Naive thymus-derived CD4-positive, alpha-beta T cell (primary cell): Measurements from ENCODE around the gene EXTL2. TPM values are rescaled to one million over a fixed set of nuclear protein-coding genes. Genes with fewer than 3 reads are reported as not detected.

Source experiments
- ATAC-seq: fragments of 150-1000 bp; cut with Tn5 transposase; 2 replicates; pipeline ENCODE4 v1.10.0; 2021; ENCODE audit warnings: mild to moderate bottlenecking, moderate library complexity
- CTCF ChIA-PET: fragments of 350-600 bp; sonication (Branson Sonifier 250); formaldehyde crosslinking; loops from one replicate; lab custom pipeline; 2021; ENCODE audit warnings: antibody characterized with exemption; lab: Charles Lee
- POLR2A ChIA-PET: fragments of 350-600 bp; sonication (Branson Sonifier 250); formaldehyde crosslinking; loops from one replicate; lab custom pipeline; 2021; ENCODE audit warnings: antibody characterized with exemption, inconsistent platforms; lab: Charles Lee
- DNase-seq, 9 donors: peaks; one replicate each; pipeline versions ENCODE4 v3.0.0 to v3.0.0-alpha.2; 2020 to 2022; ENCODE audit warnings: mixed read lengths in 1 of 9
- H3K27ac ChIP-seq: one replicate; pipeline ENCODE4 v1.7.0; 2013; ENCODE audit warnings: mild to moderate bottlenecking, low read depth, low read length, moderate library complexity
- H3K27me3 ChIP-seq, 2 donors: one replicate each; pipeline ENCODE4 v1.7.0; 2013; ENCODE audit warnings: low read length in 2 of 2, mild to moderate bottlenecking in 2 of 2, moderate library complexity in 2 of 2; ENCODE audit not compliant: control insufficient read depth in 2 of 2, insufficient read depth in 2 of 2
- H3K36me3 ChIP-seq, 3 experiments: 1 replicate in 2 of 3; 2 replicates in 1 of 3; pipeline ENCODE4 v1.7.0; 2013; ENCODE audit warnings: low read length in 3 of 3, mild to moderate bottlenecking in 3 of 3, moderate library complexity in 1 of 3; ENCODE audit not compliant: insufficient read depth in 3 of 3, control insufficient read depth in 2 of 3
- H3K4me1 ChIP-seq, 2 donors: one replicate each; pipeline ENCODE4 v1.7.0; 2013; ENCODE audit warnings: low read length in 2 of 2, mild to moderate bottlenecking in 2 of 2, moderate library complexity in 1 of 2; ENCODE audit not compliant: control insufficient read depth in 2 of 2, insufficient read depth in 2 of 2
- H3K4me3 ChIP-seq: 2 replicates; pipeline ENCODE4 v1.7.0; 2013; ENCODE audit warnings: mild to moderate bottlenecking, low read length
- H3K9me3 ChIP-seq, 3 experiments: 1 replicate in 2 of 3; 2 replicates in 1 of 3; pipeline ENCODE4 v1.7.0; 2013; ENCODE audit warnings: low read length in 3 of 3; ENCODE audit not compliant: control insufficient read depth in 2 of 3
- H3K27ac Mint-ChIP-seq, 9 donors: one replicate each; pipeline ENCODE4 v1.8.0; 2020 to 2022; ENCODE audit warnings: mixed read lengths in 9 of 9, mild to moderate bottlenecking in 8 of 9, moderate library complexity in 5 of 9, inconsistent platforms in 2 of 9
- H3K27me3 Mint-ChIP-seq, 5 donors: one replicate each; pipeline ENCODE4 v1.8.0; 2021 to 2022; ENCODE audit warnings: mixed read lengths in 5 of 5, mild to moderate bottlenecking in 1 of 5
- H3K36me3 Mint-ChIP-seq, 5 donors: one replicate each; pipeline ENCODE4 v1.8.0; 2020 to 2022; ENCODE audit warnings: mixed read lengths in 5 of 5, mild to moderate bottlenecking in 3 of 5, inconsistent platforms in 1 of 5
- H3K4me1 Mint-ChIP-seq, 7 donors: one replicate each; pipeline ENCODE4 v1.8.0; 2020 to 2022; ENCODE audit warnings: mixed read lengths in 7 of 7, mild to moderate bottlenecking in 3 of 7, inconsistent platforms in 1 of 7
- H3K4me3 Mint-ChIP-seq, 10 donors: one replicate each; pipeline ENCODE4 v1.8.0; 2020 to 2022; ENCODE audit warnings: mild to moderate bottlenecking in 10 of 10, mixed read lengths in 10 of 10, moderate library complexity in 6 of 10, inconsistent platforms in 2 of 10
- H3K9me3 Mint-ChIP-seq, 11 donors: one replicate each; pipeline ENCODE4 v1.8.0; 2020 to 2022; ENCODE audit warnings: mixed read lengths in 11 of 11, mild to moderate bottlenecking in 4 of 11, inconsistent platforms in 1 of 11, moderate library complexity in 1 of 11
- intact Hi-C, 2 donors: fragments of 100-400 bp; cut with micrococcal nuclease; formaldehyde crosslinking; loops; one replicate each; pipeline ENCODE4 v1.15.1; 2023
- polyA plus RNA-seq, 2 donors: library from polyadenylated mRNA; unstranded; fragments of 300-500 nt; fragmentation: Illumina TruSeq; gene quantifications; one replicate each; pipeline ENCODE4 v1.2.3, GENCODE V29; 2021
- total RNA-seq, 6 experiments: library from RNA in 5 of 6; stranded (reverse) in 5 of 6; gene quantifications; 1 replicate in 5 of 6; 2 replicates in 1 of 6; pipeline ENCODE4 v1.2.3 and lab custom pipeline; 2021 to 2026

EXTL2 gene
- total and polyA plus RNA-seq, 7 experiments from 2014 or later, result 1.5 to 4.6 (median 3.2) TPM

- peak overlapping the region in 8 of 9 donors; percentile 28 to 92 (median 88) for H3K27ac Mint-ChIP-seq
- ChIA-PET CTCF (interaction anchor here (0.6 to 7.8 kb wide), 11 partner anchors 72 to 389 kb away, joined by 3 to 88 read pairs (median 4); no protein-coding TSS in a partner anchor), POLR2A (interaction anchor here (1.0 to 10.1 kb wide), 7 partner anchors 66 to 388 kb away, joined by 3 to 231 read pairs (median 4); partner anchors contain the start of gene S1PR1)
- peak in 6 of 9 donors; percentile 35 to 62 (median 50) for DNase-seq
- Histone ChIP-seq H3K4me1 (peaks cover 27 to 37% of the 10 kb centered on the region in 2 donors), H3K4me3 (no peak overlapping the region), H3K27me3 (no peaks in the 10 kb centered on the region), H3K36me3 (peaks cover 5 to 8% (median 5%) of the 10 kb centered on the region in 3 experiments), H3K9me3 (no peaks in the 10 kb centered on the region), H3K27ac (peak overlapping the region; percentile 38)
- peak overlapping the region in 1 of 10 donors; percentile 6 for H3K4me3 Mint-ChIP-seq
- ATAC-seq, result peak; percentile 77
- H3K27me3 Mint-ChIP-seq, result no peaks in the 10 kb centered on the region
- peaks cover 0 to 7% (median 0%) of the 10 kb centered on the region in 11 donors for H3K9me3 Mint-ChIP-seq
- intact Hi-C loops, result loop anchor here (1.0 to 10.0 kb wide), 7 partner anchors 191 to 644 kb away; no protein-coding TSS in a partner anchor
- peaks cover 7 to 36% (median 31%) of the 10 kb centered on the region in 5 donors for H3K36me3 Mint-ChIP-seq
- peaks cover 13 to 62% (median 43%) of the 10 kb centered on the region in 7 donors for H3K4me1 Mint-ChIP-seq
Observed at GRCh38 chr1:100921110-100921706, 26.6 kb upstream of the EXTL2 start.

GRCh38 chr1:100912019-100912418 is 17.4 kb upstream of the EXTL2 start:
- H3K4me3 Mint-ChIP-seq, result no peak overlapping the region
- no peak for ATAC-seq
- Histone ChIP-seq H3K27ac (no peak overlapping the region), H3K27me3 (no peaks in the 10 kb centered on the region), H3K4me1 (no peaks in the 10 kb centered on the region), H3K9me3 (no peaks in the 10 kb centered on the region), H3K4me3 (no peak overlapping the region), H3K36me3 (peaks cover 16 to 63% (median 25%) of the 10 kb centered on the region in 3 experiments)
- no peaks in the 10 kb centered on the region for H3K27me3 Mint-ChIP-seq
- peaks cover 19 to 47% (median 44%) of the 10 kb centered on the region in 7 donors for H3K4me1 Mint-ChIP-seq
- no peak for DNase-seq
- CTCF ChIA-PET, result no interaction called here
- no peaks in the 10 kb centered on the region for H3K9me3 Mint-ChIP-seq
- peak overlapping the region in 6 of 9 donors; percentile 5 to 79 (median 32) for H3K27ac Mint-ChIP-seq
- POLR2A ChIA-PET, result interaction anchor here (1.1 to 1.2 kb wide), 2 partner anchors 176 to 324 kb away, joined by 3 to 4 read pairs; no protein-coding TSS in a partner anchor
- peaks cover 16 to 68% (median 48%) of the 10 kb centered on the region in 5 donors for H3K36me3 Mint-ChIP-seq
- intact Hi-C loops, result loop anchor here in 1 of 2 donors (2.0 kb wide), 1 partner anchor 17 kb away; the partner anchor contains the start of gene EXTL2

GRCh38 chr1:100909018-100909417 is 14.4 kb upstream of the EXTL2 start:
- H3K36me3 ChIP-seq, result peaks cover 13 to 60% (median 29%) of the 10 kb centered on the region in 3 experiments
- Mint-ChIP-seq H3K4me3 (no peak overlapping the region), H3K36me3 (peaks cover 16 to 76% (median 63%) of the 10 kb centered on the region in 5 donors), H3K9me3 (peaks cover 0 to 4% (median 0%) of the 10 kb centered on the region in 11 donors), H3K27me3 (no peaks in the 10 kb centered on the region), H3K27ac (peak overlapping the region in 3 of 9 donors; percentile 32 to 57 (median 46)), H3K4me1 (peaks cover 25 to 60% (median 44%) of the 10 kb centered on the region in 7 donors)
- no peaks in the 10 kb centered on the region for H3K27me3 ChIP-seq
- H3K9me3 ChIP-seq, result peaks cover 0 to 3% (median 0%) of the 10 kb centered on the region in 3 experiments
- intact Hi-C loops, result no loop called here
- H3K4me1 ChIP-seq, result peaks cover 0 to 6% of the 10 kb centered on the region in 2 donors
- H3K27ac ChIP-seq, result no peak overlapping the region
- no peak overlapping the region for H3K4me3 ChIP-seq
- ChIA-PET POLR2A (interaction anchor here (0.6 to 2.2 kb wide), 5 partner anchors 13 to 643 kb away, joined by 3 to 14 read pairs (median 5); partner anchors contain the start of genes RTCA and SLC30A7), CTCF (interaction anchor here (0.6 to 2.2 kb wide), 3 partner anchors 330 to 379 kb away, joined by 3 to 8 read pairs (median 4); no protein-coding TSS in a partner anchor)
- no peak for DNase-seq
- ATAC-seq, result no peak

DNA sequence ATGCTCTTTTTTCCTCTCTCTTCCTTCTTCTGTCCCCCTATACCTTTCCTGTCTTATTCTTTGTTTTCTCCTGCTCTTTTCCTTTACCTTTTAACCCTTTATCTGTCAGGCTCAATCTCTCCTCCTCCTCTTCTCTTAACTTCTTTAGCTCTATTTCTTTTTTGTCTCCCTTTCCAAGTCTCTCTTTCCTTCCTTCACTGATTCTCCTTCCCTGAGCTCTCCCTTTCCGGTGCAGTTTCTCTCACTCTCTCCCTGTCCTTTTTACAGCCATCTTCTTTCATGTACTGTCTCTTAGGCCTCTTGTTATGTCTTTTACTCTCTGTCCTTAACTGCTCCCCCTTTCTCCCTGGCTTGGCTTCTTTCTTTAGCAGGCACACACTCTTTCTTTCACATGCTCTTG is 13.2 kb upstream of the EXTL2 start:
- Histone ChIP-seq H3K4me1 (peaks cover 0 to 6% of the 10 kb centered on the region in 2 donors), H3K27me3 (no peaks in the 10 kb centered on the region), H3K27ac (no peak overlapping the region), H3K9me3 (peaks cover 0 to 3% (median 0%) of the 10 kb centered on the region in 3 experiments), H3K36me3 (peaks cover 10 to 50% (median 24%) of the 10 kb centered on the region in 3 experiments), H3K4me3 (no peak overlapping the region)
- ATAC-seq (no peak), DNase-seq (no peak)
- ChIA-PET POLR2A (interaction anchor here (1.3 to 2.2 kb wide), 2 partner anchors 12 to 27 kb away, joined by 5 to 14 read pairs; partner anchors contain the start of gene SLC30A7), CTCF (interaction anchor here (1.2 kb wide), 1 partner anchor 449 kb away, joined by 4 read pairs; no protein-coding TSS in a partner anchor)
- H3K4me3 Mint-ChIP-seq, result peak overlapping the region in 3 of 10 donors; percentile 1 to 58 (median 26)
- H3K36me3 Mint-ChIP-seq, result peaks cover 16 to 68% (median 55%) of the 10 kb centered on the region in 5 donors
- intact Hi-C loops, result no loop called here
- peak overlapping the region in 8 of 9 donors; percentile 21 to 90 (median 53) for H3K27ac Mint-ChIP-seq
- H3K9me3 Mint-ChIP-seq, result peaks cover 0 to 4% (median 0%) of the 10 kb centered on the region in 11 donors
- H3K27me3 Mint-ChIP-seq, result no peaks in the 10 kb centered on the region
- peaks cover 25 to 64% (median 46%) of the 10 kb centered on the region in 7 donors for H3K4me1 Mint-ChIP-seq

GRCh38 chr1:100905181-100905580 is 10.5 kb upstream of the EXTL2 start:
- Histone ChIP-seq H3K36me3 (peaks cover 0 to 42% (median 21%) of the 10 kb centered on the region in 3 experiments), H3K4me1 (peaks cover 0 to 6% of the 10 kb centered on the region in 2 donors), H3K27me3 (no peaks in the 10 kb centered on the region), H3K27ac (no peak overlapping the region), H3K9me3 (peaks cover 0 to 3% (median 0%) of the 10 kb centered on the region in 3 experiments), H3K4me3 (no peak overlapping the region)
- ChIA-PET POLR2A (interaction anchor here (2.3 kb wide), 1 partner anchor 9 kb away, joined by 11 read pairs; the partner anchor contains the start of gene SLC30A7), CTCF (interaction anchor here (0.6 kb wide), 1 partner anchor 380 kb away, joined by 4 read pairs; no protein-coding TSS in a partner anchor)
- Mint-ChIP-seq H3K36me3 (peaks cover 10 to 58% (median 50%) of the 10 kb centered on the region in 5 donors), H3K4me3 (peak overlapping the region in 5 of 10 donors; percentile 30 to 67 (median 65)), H3K27ac (peak overlapping the region in 7 of 9 donors; percentile 26 to 87 (median 71)), H3K9me3 (peaks cover 0 to 4% (median 0%) of the 10 kb centered on the region in 11 donors), H3K27me3 (no peaks in the 10 kb centered on the region), H3K4me1 (peaks cover 37 to 84% (median 57%) of the 10 kb centered on the region in 7 donors)
- DNase-seq, result peak in 5 of 9 donors; percentile 20 to 40 (median 24)
- intact Hi-C loops, result loop anchor here in 1 of 2 donors (1.0 kb wide), 1 partner anchor 8 kb away; no protein-coding TSS in a partner anchor
- ATAC-seq, result no peak

- ChIA-PET POLR2A (interaction anchor here (1.0 kb wide), 1 partner anchor 11 kb away, joined by 5 read pairs; no protein-coding TSS in a partner anchor), CTCF (interaction anchor here (0.6 kb wide), 1 partner anchor 231 kb away, joined by 3 read pairs; no protein-coding TSS in a partner anchor)
- intact Hi-C loops, result no loop called here
- Mint-ChIP-seq H3K27ac (peak overlapping the region in 5 of 9 donors; percentile 33 to 78 (median 74)), H3K4me1 (peaks cover 41 to 90% (median 62%) of the 10 kb centered on the region in 7 donors), H3K27me3 (no peaks in the 10 kb centered on the region), H3K9me3 (peaks cover 0 to 4% (median 0%) of the 10 kb centered on the region in 11 donors), H3K36me3 (peaks cover 14 to 60% (median 54%) of the 10 kb centered on the region in 5 donors), H3K4me3 (peak overlapping the region in 7 of 10 donors; percentile 4 to 65 (median 36))
- Histone ChIP-seq H3K4me3 (no peak overlapping the region), H3K4me1 (peaks cover 0 to 6% of the 10 kb centered on the region in 2 donors), H3K27me3 (no peaks in the 10 kb centered on the region), H3K36me3 (peaks cover 0 to 43% (median 16%) of the 10 kb centered on the region in 3 experiments), H3K27ac (peak overlapping the region; percentile 18), H3K9me3 (peaks cover 0 to 3% (median 0%) of the 10 kb centered on the region in 3 experiments)
- DNase-seq, result no peak
- ATAC-seq, result peak; percentile 10
Observed at GRCh38 chr1:100904528-100904927, 9.9 kb upstream of the EXTL2 start.
